T1000 (cell line): ENCODE measurements around the gene DPH7.
"Not testable (repeated sequence)": the region's sequence is repeated elsewhere in the genome, so short reads cannot be mapped to it uniquely, and the experiment has no call there.

ENCODE experiments used
- DNase-seq: peaks from one replicate; lab custom pipeline; 2025; ENCODE audit warnings: mixed read lengths; lab: John Stamatoyannopoulos, UW

The DPH7 gene

DNA sequence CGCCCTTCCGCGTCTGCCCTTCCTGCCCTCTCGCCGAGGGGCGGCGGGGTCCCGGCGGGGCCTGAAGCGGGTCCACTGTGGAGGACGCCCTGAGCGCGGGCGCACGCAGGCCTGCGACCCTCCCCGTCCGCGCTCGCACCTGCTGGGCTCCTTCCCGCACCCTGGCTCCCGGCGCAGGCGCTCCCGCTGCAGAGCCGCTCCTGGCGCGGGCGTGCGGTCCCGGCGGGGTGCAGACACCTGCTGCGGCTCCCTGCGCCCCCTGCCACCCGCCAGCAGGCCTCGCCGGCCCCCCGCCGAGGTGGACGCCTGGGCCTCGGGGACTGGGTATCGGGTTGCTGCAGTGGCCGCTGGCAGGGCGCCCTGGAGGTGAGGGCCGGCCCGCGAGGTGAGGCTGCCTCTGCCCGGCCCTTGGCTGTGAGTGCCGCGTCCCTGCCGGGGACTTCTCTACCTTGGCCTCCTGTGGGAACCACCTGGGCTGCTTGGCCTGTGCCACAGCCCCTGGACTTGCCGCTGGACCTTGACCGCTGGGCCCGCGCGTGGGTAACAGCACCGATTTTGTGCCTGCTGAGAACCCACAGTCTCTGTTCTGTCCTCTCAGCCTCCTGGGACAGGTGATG, 27.4 kb upstream of the DPH7 start:
- peak; percentile 23 for DNase-seq

DNA sequence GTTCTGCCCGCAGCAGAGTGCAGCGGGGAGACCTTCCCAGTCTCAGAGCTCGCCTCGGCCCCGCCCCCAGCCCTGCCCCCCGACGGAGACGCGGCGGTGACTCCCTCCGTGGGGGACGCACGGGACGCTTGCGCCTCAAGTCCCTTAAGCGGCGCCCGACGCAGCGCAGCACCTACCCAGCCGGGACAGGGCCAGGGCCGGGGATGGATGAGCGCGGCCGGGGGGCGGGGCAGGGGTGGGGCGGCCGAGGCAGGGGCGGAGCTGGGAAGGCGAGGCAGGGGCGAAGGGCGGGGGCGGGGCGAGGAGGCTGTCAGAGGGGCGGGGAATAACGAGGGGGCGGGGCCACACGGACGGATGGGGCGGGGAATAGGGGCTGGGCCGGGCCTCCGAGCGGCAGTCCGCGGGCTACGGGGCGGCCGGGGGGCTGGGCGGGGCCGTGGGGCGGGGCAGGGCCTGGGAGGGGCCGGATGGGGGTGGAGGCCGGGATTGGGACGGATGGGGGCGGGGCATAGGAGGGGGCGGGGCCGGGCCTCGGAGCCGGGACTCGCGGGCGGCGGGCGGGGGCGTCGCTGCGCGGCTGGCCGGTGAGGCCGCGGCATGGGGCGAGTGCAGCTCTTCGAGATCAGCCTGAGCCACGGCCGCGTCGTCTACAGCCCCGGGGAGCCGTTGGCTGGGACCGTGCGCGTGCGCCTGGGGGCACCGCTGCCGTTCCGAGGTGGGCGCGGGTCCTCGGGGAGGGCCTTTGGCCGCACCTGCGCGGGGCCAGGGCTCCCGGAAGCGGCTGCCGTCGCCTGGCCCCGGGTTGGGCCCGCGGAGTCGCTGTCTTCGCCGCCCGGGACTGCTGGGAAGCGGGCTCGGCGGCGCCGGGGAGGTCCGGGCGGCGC, 26.6 kb upstream of the DPH7 start, which contains the start of gene ARRDC1:
TSS of gene ARRDC1 (plus strand) at position 566 of the 884 bp plus-strand sequence. CDS start at position 598, 32 bp downstream.
- peak; percentile 95 for DNase-seq

DNA sequence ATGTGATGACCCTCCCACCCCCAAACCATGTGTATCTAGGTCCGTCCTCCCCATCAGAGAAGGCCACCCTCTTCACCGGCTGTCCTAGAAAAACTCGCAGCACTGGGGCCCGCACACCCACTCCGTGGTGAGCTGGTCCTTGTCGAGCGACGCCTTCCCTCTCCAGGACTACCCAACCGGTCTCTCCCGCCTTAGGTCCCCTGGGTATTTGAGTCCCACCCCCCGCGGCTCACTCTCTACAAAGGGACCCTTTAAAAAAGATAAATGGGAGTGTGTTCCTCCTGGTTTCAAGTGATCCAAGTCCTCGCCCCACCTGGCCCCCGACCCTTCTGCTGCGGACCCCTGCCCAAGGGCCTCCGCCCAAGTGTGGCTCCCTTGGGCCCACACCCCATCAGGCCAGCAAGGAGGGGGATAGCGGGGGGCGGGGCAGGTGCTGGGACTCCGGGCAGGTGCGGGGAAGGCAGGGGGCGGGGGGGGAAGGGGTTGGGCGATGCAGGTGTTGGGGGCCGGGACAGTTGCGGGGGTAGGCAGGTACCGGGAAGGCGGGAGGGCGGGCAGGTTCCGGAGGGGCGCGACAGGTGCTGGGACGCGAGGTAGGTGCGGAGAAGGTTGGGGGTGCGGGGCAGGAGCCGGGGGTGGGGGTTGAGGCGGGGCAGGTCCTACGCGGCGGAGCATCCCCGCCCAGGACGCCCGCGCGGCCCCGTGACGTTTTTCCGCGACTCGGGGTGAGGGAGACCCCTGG, 25.8 kb upstream of the DPH7 start:
- no peak for DNase-seq

DNA sequence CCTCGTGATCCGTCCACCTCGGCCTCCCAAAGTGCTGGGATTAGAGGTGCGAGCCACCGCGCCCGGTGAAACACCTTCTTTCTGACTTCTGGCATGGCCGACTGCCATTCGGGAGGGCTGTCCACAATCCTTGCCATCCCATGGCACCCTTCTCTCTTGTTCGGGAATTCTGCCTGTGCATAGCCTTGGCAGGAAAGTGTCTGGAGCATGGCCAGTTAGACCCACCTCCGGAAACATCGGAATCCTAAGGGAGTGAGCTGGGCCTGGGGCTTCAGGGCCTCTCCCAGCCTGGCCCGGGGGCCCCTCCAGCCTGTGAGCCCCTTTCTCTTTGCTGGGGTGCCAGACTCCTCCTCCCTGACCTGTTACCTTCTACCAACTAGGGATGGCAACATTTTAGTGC, 25.2 kb upstream of the DPH7 start:
- no peak for DNase-seq

DNA sequence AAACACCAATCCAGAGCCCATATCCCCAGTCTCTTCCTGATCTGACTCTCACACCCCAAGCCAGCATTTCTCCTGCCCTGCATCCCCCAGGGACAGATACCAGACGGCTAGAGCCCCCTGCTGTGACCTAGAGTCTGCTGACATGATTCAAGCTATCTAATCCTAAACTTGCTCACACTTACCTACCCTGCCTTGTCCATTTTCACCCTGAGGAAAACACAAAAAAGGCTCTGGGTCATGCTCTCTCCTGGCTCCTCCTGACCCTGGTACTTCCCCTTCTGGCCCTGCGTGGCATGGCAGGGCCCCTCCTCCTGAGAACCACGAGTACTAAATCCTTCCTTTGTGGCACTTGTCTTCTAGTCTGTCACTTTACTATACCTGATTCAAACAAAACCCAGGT, 23.9 kb upstream of the DPH7 start:
- DNase-seq: no peak

DNA sequence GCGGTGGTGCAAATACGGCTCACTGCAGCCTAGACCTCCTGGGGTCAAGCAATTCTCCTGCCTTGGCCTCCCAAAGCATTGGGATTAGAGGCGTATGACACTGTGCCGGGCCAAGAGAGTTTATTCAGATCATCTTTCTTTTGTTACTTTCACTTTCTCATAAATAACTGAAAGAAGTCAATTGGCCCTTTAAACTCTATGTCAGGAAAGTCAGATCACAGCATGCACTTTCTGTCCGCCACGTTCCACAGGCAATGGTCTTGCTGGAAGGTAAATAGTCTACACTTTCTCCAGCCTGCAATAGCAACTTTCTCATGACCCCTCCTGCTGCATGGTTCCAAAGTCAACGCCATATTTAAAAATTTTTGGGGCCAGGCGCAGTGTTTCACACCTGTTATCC, 20.2 kb upstream of the DPH7 start:
- no peak for DNase-seq

DNA sequence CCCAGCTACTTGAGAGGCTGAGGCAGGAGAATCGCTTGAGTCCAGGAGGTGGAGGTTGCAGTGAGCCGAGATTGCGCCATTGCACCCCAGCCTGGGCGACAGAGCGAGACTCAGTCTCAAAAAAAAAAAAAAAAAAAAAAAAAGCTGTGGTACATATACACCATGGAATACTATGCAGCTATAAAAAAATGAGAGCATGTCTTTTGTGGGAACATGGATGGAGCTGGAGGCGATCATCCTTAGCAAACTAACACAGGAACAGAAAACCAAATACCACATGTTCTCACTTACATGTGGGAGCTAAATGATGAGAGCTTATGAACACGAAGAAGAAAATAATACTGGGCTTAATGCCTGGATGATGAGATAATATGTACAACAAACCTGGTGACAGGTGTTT, 17.9 kb upstream of the DPH7 start:
- DNase-seq: not testable (repeated sequence)

DNA sequence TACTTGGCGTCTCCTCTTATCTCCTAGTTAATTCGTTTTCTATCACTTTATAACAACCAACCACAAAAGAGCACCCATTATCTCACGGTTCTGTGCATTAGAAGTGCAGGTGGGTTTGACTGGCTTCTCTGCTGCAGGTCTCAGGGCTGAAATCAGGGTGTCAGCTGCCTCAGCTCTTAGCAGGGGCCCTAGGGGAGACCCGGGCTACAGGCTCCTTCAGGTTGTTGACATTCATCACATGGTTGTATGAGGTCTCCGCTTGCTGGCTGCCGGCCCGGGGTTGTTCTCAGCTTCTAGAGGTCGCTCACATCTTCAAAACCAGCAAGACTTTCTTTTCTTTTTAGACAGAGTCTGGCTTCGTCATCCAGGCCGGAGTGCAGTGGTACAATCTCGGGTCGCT, 14.5 kb upstream of the DPH7 start:
- DNase-seq: no peak

DNA sequence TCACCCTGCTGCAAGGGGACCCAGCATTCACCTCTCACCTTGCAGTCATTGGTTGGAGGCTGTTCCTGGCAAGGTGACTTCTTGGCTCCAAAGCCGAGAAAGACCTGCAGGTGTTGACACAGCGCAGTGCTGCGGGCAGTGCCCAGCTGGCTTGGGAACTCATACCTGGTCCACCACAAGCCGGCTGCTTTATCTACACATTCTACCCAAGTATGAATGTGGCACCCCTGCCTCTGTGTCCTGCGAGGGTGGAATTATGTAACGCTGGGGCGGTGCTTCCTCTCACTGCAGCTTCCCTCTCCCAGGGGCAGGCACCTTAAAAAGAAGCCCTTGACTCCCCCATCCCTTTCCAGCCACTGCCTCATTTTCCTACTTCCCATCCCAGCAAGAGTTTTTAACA, 14.0 kb upstream of the DPH7 start:
- no peak for DNase-seq

DNA sequence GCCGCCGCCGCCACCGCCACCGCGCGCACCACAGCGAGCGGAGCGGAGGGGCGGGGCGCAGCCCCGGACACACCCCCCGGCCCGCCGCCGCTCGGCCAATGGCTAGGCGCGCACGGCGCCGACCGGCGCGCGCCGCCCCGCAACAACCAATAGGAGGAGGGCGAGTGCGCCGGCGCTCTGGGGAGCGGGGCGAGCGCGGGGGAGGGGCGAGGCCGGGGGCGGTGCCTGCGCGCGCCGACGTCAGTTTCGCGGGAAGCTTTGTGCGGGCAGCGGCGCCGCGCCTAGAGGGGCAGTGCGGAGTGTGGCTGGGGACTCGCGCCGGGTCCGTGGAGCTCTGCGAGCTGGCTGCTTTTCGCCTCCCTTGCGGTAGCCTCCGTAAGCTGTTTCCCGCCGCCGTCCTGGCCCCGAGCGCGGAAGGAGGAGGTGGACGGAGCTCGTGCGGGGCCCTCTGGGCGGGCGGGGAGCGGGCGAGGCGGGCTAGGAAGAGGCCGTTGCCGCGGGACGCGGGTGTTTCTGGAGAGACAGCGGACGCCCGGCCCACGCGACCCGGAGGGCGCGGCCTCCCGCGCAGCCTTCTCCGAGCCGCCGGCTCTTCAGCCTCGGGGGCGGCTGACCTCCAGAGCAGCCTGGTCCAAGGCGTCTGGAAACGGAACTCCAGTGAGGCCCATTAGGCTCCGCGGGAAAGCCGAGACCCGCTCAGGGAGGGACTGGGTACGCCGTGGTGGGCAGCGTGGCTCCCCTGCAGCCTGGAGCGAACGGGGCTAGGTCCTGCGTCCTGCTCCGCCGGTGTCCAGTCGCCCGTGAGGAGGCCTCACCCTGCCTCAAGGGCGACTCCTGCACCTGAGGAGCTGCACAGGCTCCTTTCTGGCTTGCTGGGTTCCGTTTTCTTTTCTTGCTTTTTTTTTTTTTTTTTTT, 12.0 kb upstream of the DPH7 start, which contains the start of gene ZMYND19:
TSS of gene ZMYND19 (minus strand) at position 44 of the 915 bp plus-strand sequence. CDS start 249 bp downstream, outside the sequence.
- peak; percentile 90 for DNase-seq

DNA sequence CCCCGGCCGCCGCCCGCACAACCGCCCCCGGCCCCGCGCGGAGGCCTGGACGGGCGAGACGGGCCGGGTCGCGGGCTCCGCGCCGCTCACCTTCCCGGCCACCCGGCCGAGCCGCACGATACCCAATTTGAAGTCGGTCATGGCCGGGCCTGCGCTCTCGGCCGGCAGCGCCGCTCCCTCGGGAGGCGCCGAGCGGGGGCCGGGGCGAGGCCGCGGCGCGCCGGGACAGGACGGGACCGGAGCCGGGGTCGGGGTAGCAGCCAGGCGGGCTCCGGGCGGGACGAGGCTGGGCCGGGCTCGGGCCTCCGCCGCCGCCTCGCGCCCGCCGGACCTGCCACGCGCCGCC, 11.4 kb upstream of the DPH7 start:
- DNase-seq: no peak

DNA sequence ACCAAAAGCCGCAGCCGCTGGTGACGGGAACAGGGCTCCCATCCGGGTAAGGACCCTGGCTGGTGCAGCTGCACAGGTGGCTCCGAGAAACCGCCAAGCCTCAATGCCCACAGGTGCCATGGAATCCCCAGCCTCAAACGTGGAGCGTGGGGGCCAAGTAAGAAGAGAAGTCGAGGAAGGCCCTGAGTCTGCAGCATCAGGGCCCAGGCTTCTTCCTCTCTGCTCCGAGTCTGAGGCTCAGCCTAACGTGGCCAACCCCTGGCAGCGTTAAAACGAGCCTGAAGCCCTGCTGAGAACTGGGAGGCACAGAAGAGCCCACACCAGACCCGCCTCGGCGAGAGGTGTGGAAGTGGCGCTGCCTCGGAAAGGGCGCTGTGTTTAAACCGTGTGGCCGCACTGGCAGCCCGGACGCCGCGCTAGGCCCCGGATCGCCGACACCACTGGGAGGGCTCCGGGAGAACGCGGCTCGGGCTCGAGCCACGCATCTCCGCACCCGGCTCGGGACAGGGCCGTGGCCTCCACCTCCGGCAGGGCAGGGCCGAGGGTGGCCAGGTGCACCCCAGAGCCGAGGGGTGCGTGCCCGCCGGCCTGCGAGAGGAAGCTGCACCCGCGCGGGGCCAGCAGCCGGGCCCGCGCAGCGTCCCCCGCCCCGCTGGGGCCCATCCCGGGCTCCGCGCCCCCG, 10.9 kb upstream of the DPH7 start:
- DNase-seq: no peak

DNA sequence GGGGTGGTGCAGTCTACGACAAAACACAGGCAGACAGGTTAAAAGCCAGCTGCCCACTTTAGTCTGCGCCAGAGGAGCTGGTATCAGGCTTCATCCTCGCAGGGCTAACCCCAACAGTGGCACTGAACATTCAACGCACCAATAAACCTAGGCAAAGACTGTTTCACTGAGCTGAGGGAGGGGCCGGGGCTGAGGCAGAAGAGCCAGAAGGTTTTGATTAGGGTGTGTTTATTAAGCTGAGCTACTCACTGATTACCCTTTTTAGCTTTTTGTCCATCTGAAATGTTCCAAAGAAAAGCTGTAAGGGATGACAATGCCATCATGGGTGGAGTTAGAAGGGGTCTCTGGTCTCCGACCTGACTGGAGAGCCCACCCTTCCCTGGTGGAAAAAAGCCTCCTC, 10.2 kb upstream of the DPH7 start:
- DNase-seq: no peak

DNA sequence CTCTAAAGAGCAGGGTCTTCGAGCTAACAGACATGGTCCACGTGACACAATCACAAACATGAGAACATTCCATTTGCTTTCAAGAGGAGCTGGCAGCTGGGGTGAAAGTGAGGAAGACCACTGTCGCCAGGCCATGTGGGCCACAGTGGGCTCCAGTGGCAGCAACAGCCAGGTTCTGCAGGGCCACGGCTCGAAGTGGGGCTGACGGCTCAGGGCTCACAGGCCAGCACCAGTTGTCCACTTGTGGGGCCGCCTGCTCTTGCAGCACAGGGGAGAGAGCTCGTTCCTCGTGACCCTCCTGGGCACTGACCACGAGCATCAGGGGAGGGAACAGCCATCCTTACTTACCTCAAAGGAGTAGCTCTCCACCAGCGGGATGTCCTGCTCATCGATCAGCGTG, 9.6 kb upstream of the DPH7 start:
- DNase-seq: no peak

DNA sequence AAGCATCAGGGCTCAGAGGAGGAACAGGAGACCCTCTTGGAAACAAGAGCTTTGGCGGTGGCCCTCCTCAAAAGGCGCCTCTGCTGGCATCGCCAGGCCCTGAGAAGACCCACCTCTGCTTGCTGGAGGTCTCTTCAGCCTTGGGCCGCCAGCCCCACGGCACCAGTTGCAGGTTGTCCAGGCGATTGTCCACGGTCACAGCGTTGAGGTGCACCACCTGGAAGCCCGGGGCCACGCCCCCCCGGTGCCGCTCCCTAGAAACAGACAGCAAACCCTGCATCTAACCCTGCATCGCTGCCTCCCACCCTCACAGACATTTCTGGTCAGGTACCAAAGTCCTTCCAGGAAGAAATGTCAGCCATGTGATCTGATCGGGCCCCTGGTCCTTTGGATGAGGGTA, 8.1 kb upstream of the DPH7 start:
- no peak for DNase-seq

DNA sequence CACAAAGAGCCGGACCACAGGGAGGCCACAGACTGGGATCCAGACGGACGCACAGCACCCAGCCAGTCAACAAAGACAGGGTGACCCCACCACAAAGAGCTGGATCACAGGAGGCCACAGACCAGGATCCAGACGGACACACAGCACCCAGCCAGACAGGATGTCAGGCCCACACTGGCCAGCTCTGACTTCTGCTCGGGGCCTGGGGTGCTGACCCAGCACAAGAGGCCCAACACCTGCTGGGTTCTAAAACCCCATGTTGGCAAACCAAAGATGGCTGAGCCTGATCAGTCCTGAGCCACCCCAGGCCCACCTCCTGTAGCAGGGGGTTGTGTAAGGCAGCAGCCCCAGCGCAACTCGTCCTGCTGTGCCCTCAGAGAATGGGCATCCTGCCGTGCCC, 5.2 kb upstream of the DPH7 start:
- no peak for DNase-seq

DNA sequence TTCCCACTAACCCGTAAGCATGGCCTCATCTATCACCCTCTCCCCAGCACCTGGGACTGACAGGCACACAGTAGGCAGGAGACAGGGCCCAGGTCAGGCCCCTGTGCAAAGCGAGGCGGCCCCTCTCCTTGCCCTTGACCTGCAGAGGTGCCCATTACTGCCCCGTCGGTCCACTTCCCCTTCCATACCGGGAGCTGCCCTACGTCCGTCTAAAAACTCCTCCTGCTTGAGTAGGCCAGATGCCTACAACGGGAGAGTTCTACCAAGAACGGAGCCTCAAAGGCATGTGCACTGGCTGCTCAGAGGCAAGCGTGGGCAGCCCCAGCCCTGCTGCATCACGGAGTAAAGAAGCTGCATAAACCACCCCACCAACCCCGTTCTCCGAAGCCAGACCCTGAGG, 4.6 kb upstream of the DPH7 start:
- DNase-seq: no peak

DNA sequence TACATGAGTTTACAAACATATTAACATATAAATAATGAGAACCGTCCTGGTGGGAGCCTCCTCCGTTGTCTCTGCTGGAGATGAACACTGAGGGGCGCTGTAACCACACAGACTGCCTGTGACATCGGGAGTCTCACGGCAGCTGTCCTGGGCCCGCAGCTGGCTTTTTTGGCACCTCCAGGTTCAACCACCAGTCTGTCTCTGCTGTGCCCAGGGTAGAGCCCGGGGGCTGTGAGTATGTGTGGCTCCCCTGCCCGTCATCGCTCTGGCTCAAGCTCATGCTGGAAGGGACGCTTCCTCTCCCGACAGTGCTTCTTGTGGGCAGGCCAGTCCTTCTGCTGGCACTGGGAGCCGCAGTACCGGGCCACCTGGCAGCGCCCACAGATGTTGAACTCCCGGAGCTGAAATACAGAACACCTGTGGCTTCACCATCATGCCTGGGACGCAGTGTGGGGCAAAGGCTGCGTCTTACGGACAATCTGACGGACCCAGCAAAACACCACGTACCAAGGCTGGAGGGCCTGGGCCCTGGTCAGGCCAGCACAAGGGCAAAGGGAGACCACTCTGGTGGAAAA, 3.6 kb upstream of the DPH7 start:
- DNase-seq: no peak

DNA sequence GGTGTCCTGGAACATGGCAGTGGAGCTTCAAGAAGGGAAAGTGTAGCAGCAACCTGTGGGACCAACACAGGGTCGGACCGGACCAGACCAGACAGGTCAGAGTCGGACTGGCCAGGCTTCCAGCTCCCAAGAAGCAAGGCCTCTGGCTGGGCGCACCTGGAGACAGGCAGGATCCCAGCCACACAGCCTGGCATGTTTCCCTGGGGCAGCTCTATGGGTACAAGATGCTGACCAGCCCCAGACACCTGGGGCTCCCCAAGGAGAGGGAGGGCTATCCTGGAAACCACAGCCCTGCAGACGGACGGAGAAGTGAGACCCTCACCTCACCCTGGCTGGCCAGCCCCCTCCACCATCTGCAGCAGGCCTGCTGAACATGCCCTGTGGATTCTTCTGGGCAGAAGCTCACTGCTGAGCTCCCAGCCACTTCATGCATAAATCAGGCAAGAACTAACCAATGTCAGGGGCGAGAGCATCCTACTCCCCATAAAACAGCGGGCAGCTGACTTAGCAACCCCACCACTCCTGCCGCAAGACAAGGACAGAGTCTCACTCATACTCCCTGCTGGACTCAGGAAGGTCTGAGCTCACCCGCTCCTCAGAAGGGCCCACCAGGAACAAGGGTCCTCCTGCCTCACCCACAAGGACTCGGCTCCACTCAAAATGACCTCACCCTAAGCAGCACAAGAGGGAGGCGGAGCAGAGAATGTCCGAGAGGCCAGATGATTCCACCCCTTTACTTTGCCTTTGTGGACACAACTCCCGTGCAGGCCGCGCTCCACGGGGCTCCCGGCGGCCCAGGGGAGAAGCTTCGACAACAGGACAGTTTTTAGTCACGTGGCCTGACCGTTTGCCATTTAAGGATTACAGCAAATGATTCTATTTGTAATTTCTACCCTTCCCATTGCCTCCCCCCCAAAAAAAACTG, 2.9 kb upstream of the DPH7 start:
- DNase-seq: no peak

DNA sequence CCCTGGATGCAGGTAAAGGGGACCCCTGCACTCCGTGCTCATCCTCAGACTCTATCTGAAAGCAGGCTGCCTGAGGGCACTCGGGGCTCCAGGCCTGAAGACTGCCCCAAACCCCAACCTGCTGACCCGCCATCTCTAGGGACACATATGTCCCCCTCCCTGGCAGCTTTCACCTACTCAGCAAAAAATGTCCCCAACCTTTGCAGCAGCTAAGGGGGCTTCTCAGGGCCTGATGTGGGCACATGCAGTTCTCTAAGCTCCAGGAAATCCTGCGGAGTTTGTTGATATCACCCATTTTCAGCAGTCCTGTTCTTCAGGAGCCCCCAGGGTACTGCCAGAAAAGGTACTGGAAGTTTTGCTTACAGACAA, 2.2 kb upstream of the DPH7 start:
- no peak for DNase-seq
